OCI-LY7 (cell line): ENCODE results near the gene PLD5. TPM values are rescaled to one million over a fixed set of nuclear protein-coding genes. Genes with fewer than 3 reads are reported as not detected.

ENCODE experiments used
- BruUV-seq: library from RNA; stranded (reverse); fragments of 400-500 nt; replicated peaks from 2 replicates; lab custom pipeline; 2021; lab: Mats Ljungman, UMichigan
- CTCF ChIA-PET: fragments of 300-600 bp; sonication (Branson Sonifier 250); formaldehyde crosslinking; loops from one replicate; lab custom pipeline; 2022; ENCODE audit warnings: antibody characterized with exemption; ENCODE audit not compliant: unreplicated experiment; lab: Charles Lee
- POLR2A ChIA-PET: fragments of 300-600 bp; sonication (Branson Sonifier 250); formaldehyde crosslinking; loops from one replicate; lab custom pipeline; 2022; ENCODE audit warnings: antibody characterized with exemption; lab: Charles Lee
- DNase-seq: peaks from one replicate; pipeline ENCODE4 v3.0.0-alpha.2; 2015; ENCODE audit warnings: low spot score
- H2AFZ ChIP-seq: fragments of 200-600 bp; sonication (generic), shearing (Covaris generic); 2 replicates; pipeline ENCODE4 v1.6.1; 2014; ENCODE audit warnings: mild to moderate bottlenecking, antibody characterized with exemption, low read length, moderate library complexity
- H3K27ac ChIP-seq: fragments of 200-600 bp; sonication (generic); 2 replicates; pipeline ENCODE4 v1.5.1; 2014; ENCODE audit warnings: mixed run types, low read depth, mild to moderate bottlenecking, moderate library complexity, low read length, inconsistent platforms; ENCODE audit not compliant: poor library complexity, severe bottlenecking
- H3K36me3 ChIP-seq: fragments of 200-600 bp; sonication (generic); 2 replicates; pipeline ENCODE4 v1.6.1; 2014; ENCODE audit warnings: mild to moderate bottlenecking, antibody characterized with exemption, low read length, moderate library complexity, mixed read lengths; ENCODE audit not compliant: insufficient read depth
- H3K4me1 ChIP-seq: fragments of 200-600 bp; sonication (generic); 2 replicates; pipeline ENCODE4 v1.5.1; 2014; ENCODE audit warnings: mild to moderate bottlenecking, low read length; ENCODE audit not compliant: insufficient read depth, poor library complexity, severe bottlenecking
- H3K4me2 ChIP-seq: fragments of 200-600 bp; sonication (generic); 2 replicates; pipeline ENCODE4 v1.6.1; 2014; ENCODE audit warnings: mild to moderate bottlenecking, low read length
- H3K4me3 ChIP-seq: fragments of 200-600 bp; sonication (generic); 2 replicates; pipeline ENCODE4 v1.5.1; 2014; ENCODE audit warnings: mild to moderate bottlenecking, low read depth, low read length; ENCODE audit not compliant: poor library complexity, severe bottlenecking
- H3K79me2 ChIP-seq: fragments of 200-600 bp; sonication (generic); 2 replicates; pipeline ENCODE4 v1.6.1; 2016; ENCODE audit warnings: low read depth, mild to moderate bottlenecking, low read length, moderate library complexity, mixed read lengths; ENCODE audit not compliant: insufficient read depth
- H3K9me2 ChIP-seq: fragments of 200-600 bp; sonication (generic); 2 replicates; pipeline ENCODE4 v1.6.1; 2016; ENCODE audit warnings: mild to moderate bottlenecking, low read length, mixed read lengths; ENCODE audit not compliant: insufficient read depth
- H3K9me3 ChIP-seq: fragments of 200-600 bp; sonication (generic); 2 replicates; pipeline ENCODE4 v1.6.1; 2014; ENCODE audit warnings: mild to moderate bottlenecking, mixed run types, low read length, mixed read lengths
- H4K20me1 ChIP-seq: fragments of 200-600 bp; sonication (generic); 2 replicates; pipeline ENCODE4 v1.6.1; 2014; ENCODE audit warnings: mild to moderate bottlenecking, antibody characterized with exemption, low read length, moderate library complexity, mixed read lengths; ENCODE audit not compliant: insufficient read depth
- EZH2phosphoT487 ChIP-seq: fragments of 200-600 bp; sonication (generic); IDR thresholded peaks from 2 replicates; pipeline ENCODE4 v1.6.1; 2018; ENCODE audit warnings: low read depth, borderline replicate concordance, mild to moderate bottlenecking, mixed run types, antibody characterized with exemption, low read length, moderate library complexity, mixed read lengths
- intact Hi-C: fragments of 100-400 bp; cut with micrococcal nuclease; formaldehyde crosslinking; loops from one replicate; pipeline ENCODE4 v1.10.0; 2022; ENCODE audit not compliant: unreplicated experiment
- total RNA-seq, 2 experiments: library from RNA; depleted of rRNA in 1 of 2; stranded (reverse); fragments of >200 nt in 1 of 2; shearing (Covaris generic) in 1 of 2; gene quantifications; 2 replicates each; pipeline ENCODE4 v1.2.3, GENCODE V29; 2014 to 2022
- TF ChIP-seq, protein P1 (sequence below): fragments of 200-600 bp; sonication (generic); conservative IDR thresholded peaks from 2 replicates; pipeline ENCODE4 v1.5.1; 2014; ENCODE audit warnings: mild to moderate bottlenecking, antibody characterized with exemption, low read length, moderate library complexity, mixed read lengths

Gene PLD5
- total RNA-seq, 2 experiments from 2014 or later = not detected

DNA sequence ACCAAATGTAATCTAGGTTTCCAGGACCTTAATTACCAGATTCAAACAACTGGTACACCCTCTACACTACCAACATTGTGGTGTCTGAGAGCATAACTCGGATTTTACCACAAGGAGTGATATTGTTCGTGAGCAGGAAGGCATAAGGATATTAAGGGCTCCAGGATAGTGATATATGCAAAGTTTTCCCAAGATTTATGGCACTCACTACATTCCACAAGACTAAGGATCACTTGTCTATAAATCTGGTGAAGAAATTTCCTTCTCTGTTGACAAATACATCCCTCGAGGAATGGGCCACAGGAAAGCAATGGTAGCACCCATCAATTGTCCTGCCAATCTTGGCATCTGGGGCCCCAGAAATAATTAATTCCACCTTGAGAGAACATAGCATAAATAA is 43.1 kb upstream of the PLD5 start:
- Histone ChIP-seq H3K4me1 (no peaks in the 10 kb centered on the region), H3K4me3 (no peak overlapping the region), H3K4me2 (no peak overlapping the region), H3K79me2 (no peaks in the 10 kb centered on the region), H3K9me2 (no peaks in the 10 kb centered on the region), H3K27ac (no peak overlapping the region), H3K9me3 (no peaks in the 10 kb centered on the region), H2AFZ (no peak overlapping the region), H3K36me3 (no peaks in the 10 kb centered on the region), H4K20me1 (no peaks in the 10 kb centered on the region)
- ChIA-PET POLR2A (no interaction called here), CTCF (no interaction called here)
- TF ChIP-seq EZH2phosphoT487 = no peak
- TF ChIP-seq, protein P1, sequence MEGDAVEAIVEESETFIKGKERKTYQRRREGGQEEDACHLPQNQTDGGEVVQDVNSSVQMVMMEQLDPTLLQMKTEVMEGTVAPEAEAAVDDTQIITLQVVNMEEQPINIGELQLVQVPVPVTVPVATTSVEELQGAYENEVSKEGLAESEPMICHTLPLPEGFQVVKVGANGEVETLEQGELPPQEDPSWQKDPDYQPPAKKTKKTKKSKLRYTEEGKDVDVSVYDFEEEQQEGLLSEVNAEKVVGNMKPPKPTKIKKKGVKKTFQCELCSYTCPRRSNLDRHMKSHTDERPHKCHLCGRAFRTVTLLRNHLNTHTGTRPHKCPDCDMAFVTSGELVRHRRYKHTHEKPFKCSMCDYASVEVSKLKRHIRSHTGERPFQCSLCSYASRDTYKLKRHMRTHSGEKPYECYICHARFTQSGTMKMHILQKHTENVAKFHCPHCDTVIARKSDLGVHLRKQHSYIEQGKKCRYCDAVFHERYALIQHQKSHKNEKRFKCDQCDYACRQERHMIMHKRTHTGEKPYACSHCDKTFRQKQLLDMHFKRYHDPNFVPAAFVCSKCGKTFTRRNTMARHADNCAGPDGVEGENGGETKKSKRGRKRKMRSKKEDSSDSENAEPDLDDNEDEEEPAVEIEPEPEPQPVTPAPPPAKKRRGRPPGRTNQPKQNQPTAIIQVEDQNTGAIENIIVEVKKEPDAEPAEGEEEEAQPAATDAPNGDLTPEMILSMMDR = no peak
- intact Hi-C loops = no loop called here
- no peak for DNase-seq
- BruUV-seq = no TSS peak

DNA sequence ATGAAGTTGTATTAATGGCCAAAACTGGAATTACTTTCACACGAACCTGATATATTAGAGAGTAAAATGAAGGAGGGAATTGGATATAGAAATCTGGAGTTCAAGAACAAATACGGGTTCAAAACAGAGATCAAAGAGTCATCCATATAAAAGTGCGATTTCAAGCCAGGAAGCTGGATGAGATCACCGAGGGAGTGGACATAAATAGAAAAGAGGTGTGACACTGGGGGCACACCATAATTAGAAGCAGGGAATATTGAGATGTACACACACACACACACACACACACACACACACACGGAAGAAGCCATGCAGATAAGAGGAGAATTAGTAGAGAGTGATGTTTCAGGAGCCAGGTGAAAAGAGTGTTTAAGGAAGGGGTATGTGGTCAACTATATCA is 32.3 kb upstream of the PLD5 start:
- H4K20me1 ChIP-seq = no peaks in the 10 kb centered on the region
- TF ChIP-seq, protein P1 = no peak
- TF ChIP-seq EZH2phosphoT487 = no peak
- intact Hi-C loops = no loop called here
- no peaks in the 10 kb centered on the region for H3K9me2 ChIP-seq
- H3K9me3 ChIP-seq = no peaks in the 10 kb centered on the region
- H3K4me2 ChIP-seq = no peak overlapping the region
- H3K79me2 ChIP-seq = no peaks in the 10 kb centered on the region
- no peaks in the 10 kb centered on the region for H3K36me3 ChIP-seq
- no TSS peak for BruUV-seq
- no peak overlapping the region for H3K27ac ChIP-seq
- DNase-seq = no peak
- H3K4me3 ChIP-seq = no peak overlapping the region
- POLR2A ChIA-PET = interaction anchor here (0.5 kb wide), 1 partner anchor 732 kb away, joined by 3 read pairs; no protein-coding TSS in a partner anchor
- CTCF ChIA-PET = no interaction called here
- H2AFZ ChIP-seq = no peak overlapping the region
- H3K4me1 ChIP-seq = no peaks in the 10 kb centered on the region

DNA sequence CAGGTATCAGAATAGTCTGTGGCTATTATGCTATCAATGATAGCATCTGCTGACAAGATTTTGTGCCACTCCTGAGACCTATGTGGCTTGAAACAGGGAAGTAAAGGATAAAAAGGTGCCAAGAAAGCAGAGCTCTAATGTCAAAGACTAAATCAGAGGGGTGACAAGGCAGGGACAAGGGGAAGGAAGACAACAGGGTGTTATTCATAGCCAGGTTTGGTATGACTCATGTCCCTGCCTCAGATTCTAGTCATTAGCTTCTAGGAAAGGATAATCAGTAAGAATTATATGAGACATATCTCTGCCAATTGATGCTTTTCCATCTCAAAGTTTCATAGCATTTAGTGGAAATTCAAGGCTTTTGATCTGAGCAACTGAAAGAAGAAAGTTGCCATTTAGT is 31.8 kb upstream of the PLD5 start:
- ChIA-PET CTCF (no interaction called here), POLR2A (interaction anchor here (0.5 kb wide), 1 partner anchor 733 kb away, joined by 3 read pairs; no protein-coding TSS in a partner anchor)
- Histone ChIP-seq H3K4me3 (no peak overlapping the region), H3K4me1 (no peaks in the 10 kb centered on the region), H3K9me2 (no peaks in the 10 kb centered on the region), H4K20me1 (no peaks in the 10 kb centered on the region), H3K79me2 (no peaks in the 10 kb centered on the region), H3K36me3 (no peaks in the 10 kb centered on the region), H3K4me2 (no peak overlapping the region), H3K27ac (no peak overlapping the region), H2AFZ (no peak overlapping the region), H3K9me3 (no peaks in the 10 kb centered on the region)
- DNase-seq = no peak
- TF ChIP-seq EZH2phosphoT487 = no peak
- TF ChIP-seq, protein P1 = no peak
- no TSS peak for BruUV-seq
- intact Hi-C loops = no loop called here
